Measurements from ENCODE around the gene NUP85. TPM values are rescaled to one million over a fixed set of nuclear protein-coding genes. Genes with fewer than 3 reads are reported as not detected.

The NUP85 gene
- total and polyA plus RNA-seq, 2 of the 4 experiments (the other 2 are of a cell fraction), result 29.4 to 54.4 TPM

GRCh38 chr17:75266316-75267152 lies 61.1 kb downstream of the NUP85 start:
- in situ Hi-C loops (cut with MboI; ENCODE audit: low sequenced_read_pairs), result no loop called here
- no peak overlapping the region for H3K23ac ChIP-seq (ENCODE audit: low read depth, low read length)
- H4K5ac ChIP-seq (ENCODE audit: low read depth, low read length), result no peak overlapping the region
- DNase-seq (no peak), ATAC-seq (ENCODE audit: low read depth) (no peak)
- no peak overlapping the region for H2BK120ac ChIP-seq (ENCODE audit: low read depth, low read length)
- no peak overlapping the region for H2AFZ ChIP-seq (replicated peaks; ENCODE audit: low read length, poor library complexity)
- no peak overlapping the region for H3K27ac ChIP-seq (ENCODE audit: insufficient read depth, low read length)
- H3K4me1 ChIP-seq (ENCODE audit: control insufficient read depth, insufficient read depth, low read length), result peaks cover 3% of the 10 kb centered on the region; the same call in 1 of the 2 replicates
- H3K56ac ChIP-seq (ENCODE audit: extremely low read depth, insufficient read depth, low read length), result no peak overlapping the region
- 90% methylated on average over 10 of the region's 13 CpGs; no CpG with 5 or more reads in 1 of the 2 experiments for WGBS, 2 experiments (ENCODE audit: extremely low coverage in 2 of 2, insufficient read length in 1 of 2)
- BruUV-seq (replicated peaks), result no TSS peak
- no peak overlapping the region for H3K9ac ChIP-seq (ENCODE audit: low read depth, low read length)
- no peak overlapping the region for H2BK20ac ChIP-seq (ENCODE audit: low read depth, low read length)
- intact Hi-C loops (cut with micrococcal nuclease), result no loop called here
- no peak overlapping the region for H3K4me2 ChIP-seq (ENCODE audit: low read depth, low read length)
- dilution Hi-C loops (cut with HindIII; ENCODE audit: low sequenced_read_pairs, unreplicated experiment), result no loop called here
- CTCF ChIA-PET, result no interaction called here
- no peak overlapping the region for H3K14ac ChIP-seq (replicated peaks; ENCODE audit: low read depth, low read length)
- H4K8ac ChIP-seq (ENCODE audit: low read depth in 2 of 2, low read length in 2 of 2), result no peak overlapping the region
- H2AK5ac ChIP-seq (ENCODE audit: low read depth, low read length), result no peak overlapping the region
- peaks cover 20% of the 10 kb centered on the region in 2 experiments; a peak in 3 of 4 replicates for H3K79me1 ChIP-seq (ENCODE audit: low read depth in 1 of 2, low read length in 2 of 2)
- peaks cover 26% of the 10 kb centered on the region for H3K36me3 ChIP-seq (ENCODE audit: control insufficient read depth, insufficient read depth, low read length)
- H4K91ac ChIP-seq (ENCODE audit: insufficient read depth, low read depth, low read length), result no peak overlapping the region
- no peak overlapping the region for H3K18ac ChIP-seq (ENCODE audit: low read depth, low read length)
- H2BK15ac ChIP-seq (ENCODE audit: low read depth, low read length), result no peak overlapping the region
- POLR2A ChIA-PET (ENCODE audit: unreplicated experiment), result no interaction called here
- H3K9me1 ChIP-seq (ENCODE audit: insufficient read depth, low read length), result no peaks in the 10 kb centered on the region
- no peak overlapping the region for H3K4ac ChIP-seq (ENCODE audit: low read depth, low read length)
- no peaks in the 10 kb centered on the region for H4K20me1 ChIP-seq (ENCODE audit: insufficient read depth, low read length)
- H3K27me3 ChIP-seq (ENCODE audit: control insufficient read depth, insufficient read depth, low read length), result no peaks in the 10 kb centered on the region
- no peak overlapping the region for H2AK9ac ChIP-seq (replicated peaks; ENCODE audit: low read depth, low read length, poor library complexity)
- H3K9me3 ChIP-seq (ENCODE audit: control insufficient read depth, insufficient read depth, low read length), result no peaks in the 10 kb centered on the region
- H3K4me3 ChIP-seq (ENCODE audit: insufficient read depth, low read depth, low read length), result no peak overlapping the region
- H2BK5ac ChIP-seq (ENCODE audit: low read depth, low read length, poor library complexity, severe bottlenecking), result no peak overlapping the region
- TF ChIP-seq USF2 (IDR thresholded peaks at IDR 0.05; ENCODE audit: low read depth, low read length) (no peak), RAD21 (IDR thresholded peaks at IDR 0.05; ENCODE audit: low read length) (no peak), MAZ (IDR thresholded peaks at IDR 0.05; ENCODE audit: borderline replicate concordance, low read depth, low read length) (no peak), CEBPB (IDR thresholded peaks at IDR 0.05; ENCODE audit: low read depth, low read length) (no peak), RCOR1 (IDR thresholded peaks at IDR 0.05; ENCODE audit: insufficient replicate concordance, low read length) (no peak), POLR2A (IDR thresholded peaks at IDR 0.05; ENCODE audit: low read depth, low read length) (no peak), MAFK (IDR thresholded peaks at IDR 0.05; ENCODE audit: low read depth, low read length) (no peak), RFX5 (IDR thresholded peaks at IDR 0.05; ENCODE audit: low read depth, low read length) (no peak), FOS (IDR thresholded peaks at IDR 0.05; ENCODE audit: low read depth, low read length) (no peak), BHLHE40 (IDR thresholded peaks at IDR 0.05; ENCODE audit: low read depth, low read length) (no peak), NFE2L2 (IDR thresholded peaks at IDR 0.05; ENCODE audit: low read depth, low read length) (no peak)
